Thyroid gland (tissue), 4 donors: ENCODE measurements around the gene PDZD2.

ENCODE experiments used
- POLR2A ChIP-seq, 2 donors: fragments of 450-650 bp; IDR thresholded peaks; one replicate each; pipeline ENCODE4 v1.6.1; 2017; ENCODE audit warnings: antibody characterized with exemption in 2 of 2, mild to moderate bottlenecking in 2 of 2, moderate library complexity in 1 of 2
- TF ChIP-seq, protein P1 (sequence below), 6 experiments: fragments of 200-600 bp in 3 of 6; fragments of 450-650 bp in 3 of 6; sonication (generic) in 3 of 6; IDR thresholded peaks; one replicate each; pipeline ENCODE4 v1.5.1; 2016 to 2019; ENCODE audit warnings: antibody characterized with exemption in 6 of 6, mild to moderate bottlenecking in 2 of 6, inconsistent platforms in 1 of 6, moderate library complexity in 1 of 6

DNA sequence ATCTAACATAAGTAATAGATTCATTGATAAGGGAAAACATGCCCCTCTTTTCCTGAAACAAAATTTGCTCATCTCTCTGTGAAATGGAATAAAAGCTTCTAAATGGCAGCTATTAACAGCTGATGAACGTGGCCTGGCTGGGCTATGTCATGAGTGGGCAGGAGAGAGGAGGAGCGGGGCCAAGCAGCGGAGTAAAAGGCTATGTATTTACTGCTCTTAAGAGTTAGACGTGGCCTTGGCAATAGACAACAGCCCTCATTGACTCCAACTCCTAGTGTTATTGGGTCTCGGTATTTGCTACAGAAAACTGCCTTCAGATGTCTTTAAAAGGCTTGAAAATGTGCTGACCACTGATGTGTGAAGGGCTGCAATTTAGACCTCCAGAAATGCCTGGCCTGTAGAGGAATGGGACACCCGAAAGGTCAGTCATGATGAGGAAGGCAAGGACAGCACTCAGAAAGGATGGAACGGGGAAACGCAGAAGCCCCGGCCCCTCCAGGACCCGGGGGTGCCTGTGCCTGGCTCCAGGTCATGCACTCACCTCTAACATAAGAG, 116.8 kb downstream of the PDZD2 start:
- TF ChIP-seq, protein P1, sequence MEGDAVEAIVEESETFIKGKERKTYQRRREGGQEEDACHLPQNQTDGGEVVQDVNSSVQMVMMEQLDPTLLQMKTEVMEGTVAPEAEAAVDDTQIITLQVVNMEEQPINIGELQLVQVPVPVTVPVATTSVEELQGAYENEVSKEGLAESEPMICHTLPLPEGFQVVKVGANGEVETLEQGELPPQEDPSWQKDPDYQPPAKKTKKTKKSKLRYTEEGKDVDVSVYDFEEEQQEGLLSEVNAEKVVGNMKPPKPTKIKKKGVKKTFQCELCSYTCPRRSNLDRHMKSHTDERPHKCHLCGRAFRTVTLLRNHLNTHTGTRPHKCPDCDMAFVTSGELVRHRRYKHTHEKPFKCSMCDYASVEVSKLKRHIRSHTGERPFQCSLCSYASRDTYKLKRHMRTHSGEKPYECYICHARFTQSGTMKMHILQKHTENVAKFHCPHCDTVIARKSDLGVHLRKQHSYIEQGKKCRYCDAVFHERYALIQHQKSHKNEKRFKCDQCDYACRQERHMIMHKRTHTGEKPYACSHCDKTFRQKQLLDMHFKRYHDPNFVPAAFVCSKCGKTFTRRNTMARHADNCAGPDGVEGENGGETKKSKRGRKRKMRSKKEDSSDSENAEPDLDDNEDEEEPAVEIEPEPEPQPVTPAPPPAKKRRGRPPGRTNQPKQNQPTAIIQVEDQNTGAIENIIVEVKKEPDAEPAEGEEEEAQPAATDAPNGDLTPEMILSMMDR (IDR thresholded peaks at IDR 0.05): no peak
- TF ChIP-seq POLR2A (IDR thresholded peaks at IDR 0.05): no peak
